Thymus (tissue), 11 donors: ENCODE data around the gene SNCB. TPM values are rescaled to one million over a fixed set of nuclear protein-coding genes. Genes with fewer than 3 reads are reported as not detected.
"Not testable (repeated sequence)": the region's sequence is repeated elsewhere in the genome, so short reads cannot be mapped to it uniquely, and the experiment has no call there.

Experiments
- DNase-seq, 9 donors: peaks; one replicate each; pipeline ENCODE4 v3.0.0-alpha.2; 2013; ENCODE audit warnings: low spot score in 9 of 9, low read depth in 6 of 9, missing footprints in 1 of 9
- H3K27ac ChIP-seq, 2 donors: one replicate each; pipeline ENCODE4 v1.5.1; 2013; ENCODE audit warnings: control low read depth in 1 of 2, low read depth in 1 of 2, low read length in 1 of 2, mild to moderate bottlenecking in 1 of 2, moderate library complexity in 1 of 2
- H3K27me3 ChIP-seq, 2 donors: one replicate each; pipeline ENCODE4 v1.5.1; 2013; ENCODE audit warnings: low read length in 1 of 2; ENCODE audit not compliant: control insufficient read depth in 2 of 2, insufficient read depth in 1 of 2
- H3K36me3 ChIP-seq, 2 donors: one replicate each; pipeline ENCODE4 v1.5.1; 2013; ENCODE audit warnings: low read length in 1 of 2, mild to moderate bottlenecking in 1 of 2, moderate library complexity in 1 of 2; ENCODE audit not compliant: control insufficient read depth in 2 of 2, insufficient read depth in 2 of 2
- H3K4me1 ChIP-seq, 2 donors: one replicate each; pipeline ENCODE4 v1.5.1; 2013; ENCODE audit warnings: low read length in 2 of 2; ENCODE audit not compliant: control insufficient read depth in 2 of 2, insufficient read depth in 2 of 2
- H3K4me3 ChIP-seq, 2 donors: one replicate each; pipeline ENCODE4 v1.5.1; 2013; ENCODE audit warnings: low read length in 2 of 2, control low read depth in 1 of 2, mild to moderate bottlenecking in 1 of 2
- H3K9me3 ChIP-seq, 2 donors: one replicate each; pipeline ENCODE4 v1.5.1; 2013; ENCODE audit warnings: low read length in 1 of 2, mild to moderate bottlenecking in 1 of 2; ENCODE audit not compliant: control insufficient read depth in 2 of 2, insufficient read depth in 1 of 2
- WGBS: extraction: QIAGEN DNeasy Blood & Tissue Kit; methylation state at CpG from one replicate; pipeline ENCODE4 v1.1.7; 2013; 5-methylcytosine and 5-hydroxymethylcytosine counted together
- polyA plus RNA-seq: library from polyadenylated mRNA; stranded (reverse); fragments of 200-250 nt; gene quantifications from one replicate; pipeline ENCODE4 v1.2.3, GENCODE V29; 2013
- total RNA-seq: library from RNA; stranded (reverse); fragments of 120-200 nt; gene quantifications from one replicate; pipeline ENCODE4 v1.2.4, GENCODE V29; 2013
- donor health status: healthy.

SNCB gene
- total and polyA plus RNA-seq, 2 donors = 0.05 to 0.21 TPM

- H3K4me3 ChIP-seq = no peak overlapping the region
- H3K4me1 ChIP-seq = no peaks in the 10 kb centered on the region
- no peak for DNase-seq
- no peaks in the 10 kb centered on the region for H3K9me3 ChIP-seq
- H3K27me3 ChIP-seq = peaks cover 2 to 56% of the 10 kb centered on the region in 2 donors
- no peak overlapping the region for H3K27ac ChIP-seq
- H3K36me3 ChIP-seq = no peaks in the 10 kb centered on the region
- 28% methylated on average over 2 of the region's 2 CpGs for WGBS
Measured at GRCh38 chr5:176603091-176603490, 27.2 kb downstream of the SNCB start.

DNA sequence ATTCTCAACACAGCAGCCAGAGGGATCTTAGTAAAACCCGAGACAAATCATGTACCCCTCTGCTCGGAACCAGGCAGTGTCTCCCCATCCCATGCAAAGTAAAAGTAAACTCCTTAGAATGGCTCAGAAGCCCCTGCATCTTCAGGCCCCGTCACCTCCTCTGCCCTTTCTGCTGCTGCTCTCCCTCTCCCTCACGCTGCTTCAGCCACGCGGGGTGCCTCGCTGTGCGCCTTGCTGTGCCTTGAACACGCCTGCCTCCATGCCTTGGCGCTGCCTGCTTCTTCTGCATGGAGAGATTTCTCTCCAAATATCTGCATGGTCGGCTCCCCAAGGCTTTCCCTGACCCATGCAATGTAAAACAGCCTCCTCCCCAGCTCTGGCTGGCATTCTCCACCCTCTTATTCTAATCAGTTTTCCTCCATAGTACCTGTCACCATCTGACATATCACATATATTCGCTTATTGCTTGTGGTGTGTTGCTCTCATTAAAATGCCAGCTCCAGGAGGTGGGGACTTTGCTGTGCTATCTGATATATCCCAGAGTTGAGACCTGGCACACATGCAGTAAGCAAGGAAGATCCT is 28.3 kb downstream of the SNCB start:
- no peaks in the 10 kb centered on the region for H3K36me3 ChIP-seq
- peaks cover 0 to 3% of the 10 kb centered on the region in 2 donors for H3K9me3 ChIP-seq
- peaks cover 11 to 57% of the 10 kb centered on the region in 2 donors for H3K27me3 ChIP-seq
- H3K4me3 ChIP-seq = no peak overlapping the region
- no peak for DNase-seq
- H3K4me1 ChIP-seq = peaks cover 0 to 3% of the 10 kb centered on the region in 2 donors
- H3K27ac ChIP-seq = no peak overlapping the region
- WGBS = 82% methylated on average over 12 of the region's 12 CpGs

DNA sequence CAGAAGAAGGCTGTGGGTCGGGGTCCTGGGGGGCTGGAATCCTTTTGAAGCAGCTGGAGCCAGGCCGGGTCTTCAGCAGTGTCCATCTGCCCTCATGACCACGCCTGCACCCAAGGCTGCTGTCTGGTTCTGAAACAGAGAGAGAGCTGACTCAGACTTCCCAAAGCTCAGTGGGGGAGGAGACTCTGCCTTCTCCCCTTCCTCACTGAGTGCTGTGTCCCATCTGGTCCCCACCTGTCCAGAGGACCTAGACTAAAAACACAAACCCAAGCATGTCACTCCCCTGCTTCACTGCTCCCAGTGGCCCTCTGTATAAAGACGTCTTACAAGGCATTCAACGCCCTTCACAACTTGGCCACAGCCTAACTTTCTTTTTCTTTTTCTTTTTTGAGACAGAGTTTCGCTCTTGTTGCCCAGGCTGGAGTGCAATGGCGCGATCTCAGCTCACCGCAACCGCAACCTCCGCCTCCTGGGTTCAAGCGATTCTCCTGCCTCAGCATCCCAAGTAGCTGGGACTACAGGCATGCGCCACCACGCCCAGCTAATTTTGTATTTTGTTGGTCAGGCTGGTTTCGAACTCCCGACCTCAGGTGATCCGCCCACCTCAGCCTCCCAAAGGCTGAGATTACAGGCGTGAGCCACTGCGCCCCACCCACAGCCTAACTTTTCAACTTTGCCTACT is 30.4 kb downstream of the SNCB start:
- DNase-seq, H3K36me3 ChIP-seq, H3K4me1 ChIP-seq, H3K4me3 ChIP-seq, H3K27ac ChIP-seq, H3K9me3 ChIP-seq: not testable (repeated sequence)
- WGBS = 96% methylated on average over 19 of the region's 19 CpGs
- peaks cover 18 to 60% of the 10 kb centered on the region in 2 donors for H3K27me3 ChIP-seq

DNA sequence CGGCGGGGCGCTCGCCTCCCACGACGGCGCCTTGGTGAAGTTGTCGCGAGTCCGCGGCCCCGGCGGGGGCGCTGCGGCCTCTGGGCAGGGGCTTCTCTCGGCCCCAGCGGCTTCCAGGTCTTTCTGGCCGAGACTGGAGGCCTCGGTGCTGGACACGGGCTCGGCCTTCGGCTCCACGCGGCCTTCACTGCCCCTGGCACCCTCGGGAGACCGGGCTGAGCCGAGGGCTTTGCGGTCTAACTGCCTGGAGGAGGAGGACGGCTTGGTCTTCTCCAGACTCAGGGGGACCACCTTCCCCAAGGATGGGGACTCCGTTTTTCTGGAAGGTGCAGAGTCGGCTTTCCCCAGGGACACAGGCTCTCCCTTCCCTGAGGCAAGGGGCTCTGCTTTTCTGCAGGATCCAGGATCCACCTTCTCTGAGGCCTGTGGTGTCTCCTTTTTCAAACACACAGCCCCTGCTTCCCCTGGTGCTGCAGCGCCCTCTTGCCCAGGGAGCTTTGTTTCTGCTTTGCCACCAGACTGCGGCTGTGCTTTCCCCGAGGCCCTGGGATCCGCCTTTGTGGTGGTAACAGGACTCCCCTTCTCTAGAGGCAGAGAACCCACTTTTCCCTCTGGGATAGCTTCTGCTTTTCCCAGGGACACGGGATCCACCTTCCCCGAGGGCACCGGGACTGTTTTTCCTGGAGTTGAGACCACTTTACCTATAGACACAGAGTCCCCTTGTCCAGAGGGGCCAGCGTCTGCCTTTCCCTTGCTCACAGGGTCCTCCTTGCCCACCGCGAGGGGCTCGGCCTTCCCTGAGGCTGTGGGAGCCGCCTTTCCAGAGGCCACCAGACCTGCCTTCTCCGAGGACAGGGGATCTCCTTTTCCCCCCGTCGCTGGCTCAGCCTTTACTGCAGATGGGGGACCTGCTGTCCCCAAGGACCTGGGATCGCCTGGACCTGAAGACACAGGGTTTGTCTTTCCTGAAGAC is 32.6 kb downstream of the SNCB start:
- Histone ChIP-seq H3K4me3 (peak overlapping the region in 1 of 2 donors; percentile 49), H3K27me3 (peaks cover 18 to 54% of the 10 kb centered on the region in 2 donors), H3K9me3 (peaks cover 1 to 3% of the 10 kb centered on the region in 2 donors), H3K27ac (no peak overlapping the region), H3K36me3 (no peaks in the 10 kb centered on the region), H3K4me1 (peaks cover 0 to 4% of the 10 kb centered on the region in 2 donors)
- 65% methylated on average over 47 of the region's 47 CpGs for WGBS
- DNase-seq = peak in 1 of 9 donors; percentile 14

- Histone ChIP-seq H3K4me3 (peak overlapping the region in 1 of 2 donors; percentile 49), H3K9me3 (peaks cover 1 to 3% of the 10 kb centered on the region in 2 donors), H3K4me1 (peaks cover 0 to 4% of the 10 kb centered on the region in 2 donors), H3K27me3 (peaks cover 18 to 49% of the 10 kb centered on the region in 2 donors), H3K27ac (no peak overlapping the region), H3K36me3 (no peaks in the 10 kb centered on the region)
- 6% methylated on average over 98 of the region's 98 CpGs for WGBS
- DNase-seq = peak in 3 of 9 donors; percentile 28 to 61 (median 44)
Measured at GRCh38 chr5:176596689-176597416, 33.5 kb downstream of the SNCB start.

DNA sequence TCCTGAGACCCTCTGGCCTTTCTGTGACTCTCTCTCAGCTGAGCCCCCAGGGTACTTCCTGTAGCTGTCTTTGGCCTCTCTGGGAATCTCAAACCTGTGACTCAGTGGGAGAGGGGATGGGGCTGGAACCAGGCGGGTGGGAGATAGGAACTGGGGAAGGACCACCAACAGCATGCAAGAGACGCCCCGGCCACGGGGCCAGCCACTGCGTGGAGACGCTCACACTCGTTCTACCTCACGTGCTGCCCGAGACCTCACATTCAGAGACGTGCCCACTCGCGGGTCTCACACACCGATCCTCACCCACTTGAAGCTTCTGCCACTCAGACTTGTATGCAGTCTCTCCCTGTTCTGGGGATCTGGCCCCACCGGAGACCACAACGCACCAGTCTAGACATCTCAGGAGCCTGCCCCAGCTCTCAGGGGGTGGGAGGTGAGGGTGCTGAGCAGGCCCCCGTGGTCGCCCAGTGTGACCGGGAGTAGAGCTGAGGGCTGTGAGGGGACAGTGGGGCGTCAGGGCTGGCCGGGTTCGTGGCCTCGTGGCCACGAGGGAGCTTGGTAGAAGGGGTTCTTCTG is 34.2 kb downstream of the SNCB start:
- H3K4me3 ChIP-seq = no peak overlapping the region

GRCh38 chr5:176595386-176595943 is 34.9 kb downstream of the SNCB start:
- H3K4me1 ChIP-seq = peaks cover 0 to 4% of the 10 kb centered on the region in 2 donors
- H3K9me3 ChIP-seq = peaks cover 1 to 12% of the 10 kb centered on the region in 2 donors
- peaks cover 18 to 43% of the 10 kb centered on the region in 2 donors for H3K27me3 ChIP-seq
- no peak overlapping the region for H3K27ac ChIP-seq
- H3K36me3 ChIP-seq = no peaks in the 10 kb centered on the region
- 93% methylated on average over 11 of the region's 11 CpGs for WGBS
- H3K4me3 ChIP-seq = no peak overlapping the region
- no peak for DNase-seq

More for the DNA sequence above, 34.2 kb downstream of the SNCB start:
- no peak for DNase-seq
- Histone ChIP-seq H3K36me3 (no peaks in the 10 kb centered on the region), H3K4me1 (peaks cover 0 to 4% of the 10 kb centered on the region in 2 donors), H3K27ac (no peak overlapping the region), H3K9me3 (peaks cover 1 to 6% of the 10 kb centered on the region in 2 donors), H3K27me3 (peaks cover 18 to 43% of the 10 kb centered on the region in 2 donors)
- WGBS = 89% methylated on average over 23 of the region's 23 CpGs

DNA sequence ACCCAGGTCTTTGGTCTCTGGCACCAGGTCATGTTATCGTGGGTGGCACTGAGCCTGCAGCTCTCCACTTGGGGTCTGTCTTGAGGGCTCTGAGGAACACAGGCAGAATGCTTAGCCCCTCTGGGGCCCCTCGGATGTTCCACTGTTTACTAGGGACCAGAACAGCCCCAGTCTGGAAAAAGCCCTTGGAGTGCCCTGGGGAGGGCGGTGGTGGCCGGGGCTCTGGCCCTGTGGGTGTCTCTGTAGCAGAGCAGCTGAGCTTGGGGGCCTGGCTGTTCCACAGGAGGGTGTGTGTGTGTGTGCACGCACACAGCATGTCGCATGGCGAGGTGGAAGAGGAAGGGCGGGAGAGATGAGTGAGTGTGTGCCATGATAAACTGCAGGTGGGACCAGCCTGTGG is 35.8 kb downstream of the SNCB start:
- peaks cover 18 to 42% of the 10 kb centered on the region in 2 donors for H3K27me3 ChIP-seq
- H3K9me3 ChIP-seq = peaks cover 1 to 16% of the 10 kb centered on the region in 2 donors
- no peaks in the 10 kb centered on the region for H3K36me3 ChIP-seq
- H3K4me3 ChIP-seq = no peak overlapping the region
- no peak for DNase-seq
- H3K27ac ChIP-seq = no peak overlapping the region
- H3K4me1 ChIP-seq = peaks cover 0 to 4% of the 10 kb centered on the region in 2 donors
- 93% methylated on average over 8 of the region's 8 CpGs for WGBS
